Measurements from ENCODE around the gene IGF1R.

The IGF1R gene

DNA sequence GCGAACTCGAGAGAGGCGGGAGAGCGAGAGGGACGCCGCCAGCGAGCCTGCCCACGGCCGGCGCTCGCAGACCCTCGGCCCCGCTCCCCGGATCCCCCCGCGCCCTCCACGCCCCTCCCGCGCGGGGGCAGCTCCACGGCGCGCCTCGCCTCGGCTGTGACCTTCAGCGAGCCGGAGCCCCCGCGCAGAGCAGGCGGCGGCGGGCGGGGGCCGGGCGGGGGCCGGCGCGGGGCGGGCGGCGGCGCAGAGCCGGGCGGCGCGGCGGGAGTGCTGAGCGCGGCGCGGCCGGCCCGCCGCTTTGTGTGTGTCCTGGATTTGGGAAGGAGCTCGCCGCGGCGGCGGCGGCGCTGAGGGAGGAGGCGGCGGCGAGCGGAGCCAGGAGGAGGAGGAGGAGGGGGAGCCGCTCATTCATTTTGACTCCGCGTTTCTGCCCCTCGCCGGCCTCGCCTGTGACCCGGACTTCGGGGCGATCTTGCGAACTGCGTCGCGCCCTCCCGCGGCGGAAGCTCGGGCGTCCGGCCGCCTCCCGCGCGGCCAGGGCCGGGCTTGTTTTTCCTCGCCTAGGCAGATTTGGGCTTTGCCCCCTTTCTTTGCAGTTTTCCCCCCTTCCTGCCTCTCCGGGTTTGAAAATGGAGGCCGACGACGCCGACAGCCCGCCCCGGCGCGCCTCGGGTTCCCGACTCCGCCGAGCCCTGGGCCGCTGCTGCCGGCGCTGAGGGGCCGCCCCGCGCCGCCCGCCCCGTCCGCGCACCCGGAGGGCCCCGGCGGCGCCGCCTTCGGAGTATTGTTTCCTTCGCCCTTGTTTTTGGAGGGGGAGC lies 524 bp downstream of the IGF1R start:
- TF ChIP-seq, protein P1, sequence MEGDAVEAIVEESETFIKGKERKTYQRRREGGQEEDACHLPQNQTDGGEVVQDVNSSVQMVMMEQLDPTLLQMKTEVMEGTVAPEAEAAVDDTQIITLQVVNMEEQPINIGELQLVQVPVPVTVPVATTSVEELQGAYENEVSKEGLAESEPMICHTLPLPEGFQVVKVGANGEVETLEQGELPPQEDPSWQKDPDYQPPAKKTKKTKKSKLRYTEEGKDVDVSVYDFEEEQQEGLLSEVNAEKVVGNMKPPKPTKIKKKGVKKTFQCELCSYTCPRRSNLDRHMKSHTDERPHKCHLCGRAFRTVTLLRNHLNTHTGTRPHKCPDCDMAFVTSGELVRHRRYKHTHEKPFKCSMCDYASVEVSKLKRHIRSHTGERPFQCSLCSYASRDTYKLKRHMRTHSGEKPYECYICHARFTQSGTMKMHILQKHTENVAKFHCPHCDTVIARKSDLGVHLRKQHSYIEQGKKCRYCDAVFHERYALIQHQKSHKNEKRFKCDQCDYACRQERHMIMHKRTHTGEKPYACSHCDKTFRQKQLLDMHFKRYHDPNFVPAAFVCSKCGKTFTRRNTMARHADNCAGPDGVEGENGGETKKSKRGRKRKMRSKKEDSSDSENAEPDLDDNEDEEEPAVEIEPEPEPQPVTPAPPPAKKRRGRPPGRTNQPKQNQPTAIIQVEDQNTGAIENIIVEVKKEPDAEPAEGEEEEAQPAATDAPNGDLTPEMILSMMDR (conservative IDR thresholded peaks at IDR 0.05; ENCODE audit: low read depth, low read length) = no peak
- peak overlapping the region; percentile 87 for H3K4me3 ChIP-seq (ENCODE audit: low read length)
- no peak for DNase-seq (ENCODE audit: low read depth)

DNA sequence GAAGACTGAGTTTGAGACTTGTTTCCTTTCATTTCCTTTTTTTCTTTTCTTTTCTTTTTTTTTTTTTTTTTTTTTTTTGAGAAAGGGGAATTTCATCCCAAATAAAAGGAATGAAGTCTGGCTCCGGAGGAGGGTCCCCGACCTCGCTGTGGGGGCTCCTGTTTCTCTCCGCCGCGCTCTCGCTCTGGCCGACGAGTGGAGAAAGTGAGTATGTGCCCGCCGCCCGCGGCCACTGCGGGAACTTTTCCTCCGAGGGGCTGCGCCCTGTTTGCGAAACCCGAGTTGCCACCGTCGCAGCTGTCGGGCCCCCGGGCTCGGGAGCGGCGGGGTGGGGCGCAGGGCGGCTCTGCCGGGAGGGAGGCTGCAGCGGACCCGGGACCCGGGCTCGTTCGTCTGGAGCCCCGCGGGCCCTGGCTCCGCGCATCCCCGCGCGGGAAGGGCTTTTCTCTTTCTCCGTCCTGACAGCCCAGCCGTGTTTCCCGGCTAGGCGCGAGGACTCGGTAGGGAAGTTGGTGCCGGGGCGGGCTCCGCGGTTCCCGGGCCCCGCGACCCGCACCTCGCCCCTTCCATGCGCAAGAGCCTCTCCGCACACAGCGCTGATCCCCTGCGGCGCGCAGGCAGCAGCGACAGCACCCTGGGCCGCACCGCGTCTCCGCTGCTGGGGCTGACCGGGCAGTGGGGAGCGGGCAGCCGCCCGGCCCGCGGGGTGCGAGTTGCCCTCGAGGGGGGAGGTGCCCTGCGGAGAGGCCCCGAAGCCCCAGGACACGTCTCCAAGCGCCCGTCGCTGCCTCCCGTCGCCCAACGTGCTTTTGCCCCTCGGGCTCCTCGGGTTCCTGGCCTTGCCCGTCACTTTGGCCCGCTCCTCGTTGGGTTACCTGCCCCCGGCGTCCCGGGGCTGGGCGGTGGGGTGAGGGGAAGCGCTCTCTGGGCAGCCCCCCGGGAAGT lies 1.4 kb downstream of the IGF1R start:
- no peak for DNase-seq (ENCODE audit: low read depth)
- peak overlapping the region; percentile 87 for H3K4me3 ChIP-seq (ENCODE audit: low read length)
- TF ChIP-seq, protein P1 (conservative IDR thresholded peaks at IDR 0.05; ENCODE audit: low read depth, low read length) = no peak

DNA sequence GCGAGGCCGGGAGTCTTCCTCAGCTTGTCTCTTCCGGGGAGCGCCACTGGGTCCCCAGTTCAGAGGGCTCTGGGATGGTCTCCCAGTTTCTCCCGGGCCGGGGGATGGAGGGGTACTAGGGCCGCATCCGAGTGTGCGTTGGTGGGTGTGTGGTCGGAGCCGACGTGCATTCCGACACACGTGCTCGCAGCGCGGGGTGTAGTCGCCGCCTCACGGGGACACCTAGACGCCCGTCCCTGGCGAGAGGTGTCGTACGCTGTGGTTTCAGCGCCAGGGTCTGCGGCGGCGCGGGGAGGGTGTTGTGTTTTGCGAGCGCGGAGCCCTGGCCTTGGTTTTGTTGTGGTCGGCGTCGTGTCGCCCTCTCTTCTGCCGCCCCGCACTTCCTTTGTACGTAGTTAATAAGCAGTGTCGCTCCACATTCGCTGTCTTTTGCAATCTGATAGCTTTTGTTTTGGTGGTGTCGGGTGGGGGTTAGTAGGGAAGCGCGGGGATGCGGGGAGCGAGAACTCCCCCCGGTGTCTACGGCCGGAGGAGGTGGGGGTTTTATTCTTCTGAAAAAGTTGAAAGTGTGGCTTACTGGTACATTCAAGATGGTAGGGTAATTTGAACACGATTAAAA lies 2.2 kb downstream of the IGF1R start:
- TF ChIP-seq, protein P1 (conservative IDR thresholded peaks at IDR 0.05; ENCODE audit: low read depth, low read length) = no peak
- peak overlapping the region; percentile 87 for H3K4me3 ChIP-seq (ENCODE audit: low read length)
- no peak for DNase-seq (ENCODE audit: low read depth)

DNA sequence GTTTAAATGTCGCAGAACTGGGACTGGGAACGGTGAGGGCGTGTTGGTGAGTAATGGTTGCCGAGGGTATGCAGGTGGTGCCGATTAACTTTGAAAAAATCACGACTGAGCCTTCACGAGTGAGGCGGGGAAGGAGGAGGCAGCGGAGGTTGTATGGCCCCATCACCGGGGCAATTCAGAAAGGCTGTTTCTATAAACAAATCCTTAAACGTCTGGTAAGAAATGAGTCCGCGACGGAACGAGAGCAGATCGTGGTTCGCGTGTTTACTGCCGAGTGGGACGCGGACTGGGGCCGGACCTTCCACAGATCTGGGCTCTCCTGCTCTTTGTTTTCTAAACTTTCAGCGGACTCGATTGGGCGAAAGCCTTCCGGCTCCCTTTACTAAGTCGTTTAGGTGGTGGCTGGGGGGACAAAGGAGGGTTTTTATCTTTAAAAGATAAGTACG lies 2.7 kb downstream of the IGF1R start:
- TF ChIP-seq, protein P1 (conservative IDR thresholded peaks at IDR 0.05; ENCODE audit: low read depth, low read length) = no peak
- DNase-seq (ENCODE audit: low read depth) = no peak
- H3K4me3 ChIP-seq (ENCODE audit: low read length) = peak overlapping the region; percentile 87

DNA sequence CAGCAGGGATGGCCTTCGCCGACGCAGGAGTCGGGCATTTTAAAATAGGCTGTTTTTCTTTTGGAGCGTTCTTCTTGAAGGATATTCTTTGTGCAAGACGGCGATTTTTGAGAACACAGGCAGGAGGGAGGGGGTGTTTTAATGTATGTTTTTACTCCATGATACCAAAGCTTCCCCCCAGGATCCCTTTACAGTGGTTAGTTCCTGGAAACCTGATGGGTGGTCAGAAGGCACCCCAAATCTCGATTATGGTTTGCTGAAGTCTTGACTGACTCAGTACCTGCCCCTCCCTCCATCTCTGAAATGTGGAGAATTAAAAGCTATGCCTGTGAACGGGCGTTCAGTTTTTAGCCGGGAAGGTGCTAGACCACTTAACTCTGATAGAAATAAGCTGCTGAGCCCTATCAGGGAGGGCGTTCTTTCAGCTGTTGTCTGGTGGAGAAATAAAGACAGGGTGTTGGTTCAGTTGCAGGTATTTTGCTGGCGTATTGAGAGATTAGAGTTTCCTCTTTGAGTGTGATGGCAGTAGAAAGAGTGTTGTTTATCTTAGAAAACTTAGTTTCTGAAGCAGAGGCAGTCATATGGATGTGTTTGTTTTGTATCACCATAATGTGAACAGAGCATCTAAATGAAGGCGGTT lies 3.4 kb downstream of the IGF1R start:
- no peak for DNase-seq (ENCODE audit: low read depth)
- H3K4me3 ChIP-seq (ENCODE audit: low read length) = peak overlapping the region; percentile 87
- TF ChIP-seq, protein P1 (conservative IDR thresholded peaks at IDR 0.05; ENCODE audit: low read depth, low read length) = no peak

DNA sequence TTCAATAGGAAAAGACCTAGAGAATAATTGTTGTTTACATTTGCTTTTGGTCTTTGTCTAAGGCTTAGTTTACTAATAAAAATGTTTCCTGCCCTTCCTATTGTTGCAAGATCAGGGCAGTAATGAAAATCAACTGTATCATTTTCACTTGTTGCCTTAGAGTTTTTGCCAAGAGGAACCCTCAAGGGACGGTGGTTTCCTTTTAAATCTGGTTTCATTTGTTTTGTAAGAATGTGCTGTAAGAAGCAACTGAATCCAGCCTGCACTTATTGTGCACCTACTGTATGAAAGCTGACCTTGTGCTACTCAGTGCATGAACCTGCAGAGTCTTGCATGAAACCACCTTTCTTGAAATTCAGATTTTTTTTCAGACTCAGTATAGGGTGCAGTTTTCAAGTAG lies 5.3 kb downstream of the IGF1R start:
- no peak for DNase-seq (ENCODE audit: low read depth)

More for the DNA sequence above, 5.3 kb downstream of the IGF1R start:
- H3K4me3 ChIP-seq (ENCODE audit: low read length) = no peak overlapping the region
- TF ChIP-seq, protein P1 (conservative IDR thresholded peaks at IDR 0.05; ENCODE audit: low read depth, low read length) = no peak
